ENCODE data around the gene GLCCI1.
"Not testable (repeated sequence)": the region's sequence is repeated elsewhere in the genome, so short reads cannot be mapped to it uniquely, and the experiment has no call there.

Gene GLCCI1

GRCh38 chr7:7990441-7990761 lies 21.8 kb downstream of the GLCCI1 start:
- DNase-seq: no peak

DNA sequence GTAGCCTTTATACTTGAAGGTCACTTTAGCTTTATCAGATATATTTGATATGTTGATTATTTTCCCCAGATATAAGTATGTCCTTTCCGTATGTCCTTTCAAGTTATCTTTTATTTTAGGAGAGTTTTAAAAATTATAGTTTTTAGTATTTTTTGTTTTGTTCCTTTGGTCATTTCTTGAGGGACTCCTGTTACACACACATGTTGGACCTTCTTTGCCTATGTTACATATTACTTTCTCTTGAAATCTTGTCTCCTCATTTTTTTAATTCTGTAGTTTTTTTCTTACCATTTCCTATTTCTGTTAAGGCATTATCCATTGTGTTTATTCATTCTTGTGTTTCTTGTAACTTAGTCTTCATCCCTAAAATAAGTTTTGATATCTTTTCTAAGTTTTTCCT lies 23.9 kb downstream of the GLCCI1 start:
- DNase-seq: no peak

DNA sequence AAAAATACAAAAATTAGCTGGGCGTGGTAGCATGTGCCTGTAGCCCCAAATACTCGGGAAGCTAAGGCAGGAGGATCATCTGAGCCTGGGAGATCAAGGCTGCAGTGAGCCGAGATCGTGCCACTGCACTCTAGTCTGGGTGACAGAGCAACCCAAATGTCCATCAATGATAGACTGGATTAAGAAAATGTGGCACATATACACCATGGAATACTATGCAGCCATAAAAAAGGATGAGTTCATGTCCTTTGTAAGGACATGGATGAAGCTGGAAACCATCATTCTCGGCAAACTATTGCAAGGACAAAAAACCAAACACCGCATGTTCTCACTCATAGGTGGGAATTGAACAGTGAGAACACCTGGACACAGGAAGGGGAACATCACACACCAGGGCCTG lies 26.8 kb downstream of the GLCCI1 start:
- DNase-seq: not testable (repeated sequence)

- DNase-seq: no peak
Observed at GRCh38 chr7:7996568-7996967, 28.0 kb downstream of the GLCCI1 start.

DNA sequence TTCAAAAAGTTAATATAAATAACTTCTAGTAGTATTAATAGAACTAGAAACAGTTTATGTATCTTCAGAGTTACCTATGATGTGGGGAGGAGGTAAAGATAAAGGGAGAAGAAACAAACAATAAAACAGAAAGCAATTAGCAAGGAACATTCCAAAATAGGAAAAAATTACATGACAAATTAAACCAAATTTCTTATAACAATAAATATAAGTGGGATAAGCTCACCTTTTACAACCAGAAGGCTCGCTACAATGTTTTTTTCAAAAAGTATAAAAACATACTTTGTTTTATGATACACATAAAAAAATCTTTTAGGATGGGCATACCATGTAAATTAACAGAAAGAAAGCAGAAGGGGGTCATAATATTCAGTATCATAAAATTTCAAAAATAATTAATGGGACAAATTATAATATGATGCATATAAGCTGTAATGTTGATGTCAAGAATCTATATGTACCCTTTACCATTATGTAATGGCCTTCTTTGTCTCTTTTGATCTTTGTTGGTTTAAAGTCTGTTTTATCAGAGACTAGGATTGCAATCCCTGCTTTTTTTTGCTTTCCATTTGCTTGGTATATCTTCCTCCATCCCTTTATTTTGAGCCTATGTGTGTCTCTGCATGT lies 31.8 kb downstream of the GLCCI1 start:
- DNase-seq: no peak

GRCh38 chr7:8003077-8003476 lies 34.5 kb downstream of the GLCCI1 start:
- no peak for DNase-seq

DNA sequence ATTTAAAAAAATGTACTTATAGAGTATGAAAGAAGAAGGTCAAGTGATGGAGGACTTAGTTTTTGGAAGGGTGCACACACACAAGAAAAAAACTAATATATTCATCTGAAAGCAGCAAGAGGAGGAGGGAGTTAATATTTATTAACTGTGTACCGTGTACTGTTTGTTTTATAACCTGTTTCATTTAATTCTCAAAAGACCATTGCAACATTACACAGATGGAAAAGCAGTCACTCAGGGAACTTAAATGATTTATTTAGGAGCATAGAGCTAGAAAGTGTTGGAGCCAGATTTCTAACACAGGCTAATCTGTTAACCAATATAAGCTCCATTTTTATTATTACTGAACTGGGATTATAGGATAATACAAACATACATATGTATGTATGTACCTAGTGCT lies 36.7 kb downstream of the GLCCI1 start:
- DNase-seq: no peak

DNA sequence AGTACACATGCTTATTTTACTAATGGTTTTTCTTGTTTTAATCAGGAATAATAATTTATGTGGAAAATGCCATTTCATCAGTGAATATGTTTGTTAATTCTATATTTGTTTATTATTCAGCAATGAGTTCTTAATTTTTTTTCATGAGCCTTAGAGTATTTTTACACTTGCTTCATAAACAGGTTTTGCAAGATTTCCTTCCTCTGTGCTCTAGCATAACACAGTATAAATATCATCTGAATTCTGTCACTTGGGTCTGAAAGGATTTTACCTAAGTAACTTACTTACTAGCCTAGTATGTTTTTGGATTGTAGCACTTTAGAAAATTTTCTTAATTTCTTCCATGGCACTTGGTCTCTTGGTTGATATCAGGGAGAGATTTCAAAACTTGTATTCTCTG lies 45.8 kb downstream of the GLCCI1 start:
- DNase-seq: no peak

DNA sequence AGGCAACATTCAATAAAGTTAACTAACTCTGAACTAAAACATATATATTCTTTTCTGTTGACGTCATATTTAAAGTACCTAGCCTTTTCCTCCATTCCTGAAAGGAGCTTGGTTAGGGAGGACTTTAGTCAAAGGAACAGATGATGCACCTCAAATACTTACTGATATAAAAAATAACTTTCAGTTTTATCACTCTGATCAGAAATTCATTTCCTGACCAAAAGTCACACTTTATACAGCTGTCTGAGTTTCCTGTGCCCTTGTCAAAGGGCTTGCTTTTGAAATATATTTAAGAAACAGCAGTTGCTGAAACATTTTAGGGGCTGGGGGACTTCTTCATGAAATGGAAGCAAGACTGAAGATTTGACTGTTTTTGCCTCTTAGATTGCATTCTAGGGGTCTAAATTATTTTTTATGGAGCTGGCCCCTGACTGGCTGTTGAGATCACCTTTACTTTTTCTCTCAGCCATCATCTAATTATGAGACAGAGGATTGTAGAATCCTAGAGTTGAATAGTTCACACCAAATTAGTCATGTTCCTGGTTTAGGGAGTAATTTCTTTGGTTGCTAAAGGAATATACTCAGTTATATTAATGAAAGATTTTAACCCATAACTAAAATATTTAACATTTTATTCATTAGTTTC lies 46.6 kb downstream of the GLCCI1 start:
- DNase-seq: no peak

GRCh38 chr7:8015746-8016120 lies 47.1 kb downstream of the GLCCI1 start:
- no peak for DNase-seq

- no peak for DNase-seq
Observed at GRCh38 chr7:8017423-8017822, 48.8 kb downstream of the GLCCI1 start.

GRCh38 chr7:8018961-8019360 lies 50.4 kb downstream of the GLCCI1 start:
- DNase-seq: no peak

GRCh38 chr7:8022628-8023027 lies 54.0 kb downstream of the GLCCI1 start:
- DNase-seq: no peak

DNA sequence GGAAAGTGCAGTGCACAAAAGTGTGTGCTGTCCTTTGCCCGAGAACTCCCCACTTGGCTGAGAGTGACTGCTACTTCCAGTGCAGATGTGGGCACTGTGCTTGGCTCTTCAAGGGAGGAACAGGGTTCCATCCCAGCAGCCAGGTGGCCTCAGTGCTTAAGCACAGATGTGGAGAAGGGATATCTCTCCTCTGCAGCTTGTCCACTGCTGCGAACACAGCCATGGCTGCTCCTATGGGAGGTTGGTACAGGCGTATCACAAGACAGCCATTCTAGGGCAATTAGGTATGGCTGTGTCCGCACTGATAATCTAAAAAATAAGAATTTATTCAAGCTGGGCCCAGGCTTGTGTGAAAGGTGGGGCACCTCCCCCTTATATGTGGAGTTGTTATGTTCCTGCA lies 66.6 kb downstream of the GLCCI1 start:
- DNase-seq: no peak

GRCh38 chr7:8035647-8036518 lies 67.3 kb downstream of the GLCCI1 start:
- DNase-seq: no peak

- DNase-seq: no peak
Observed at GRCh38 chr7:8037151-8037550, 68.6 kb downstream of the GLCCI1 start.

- no peak for DNase-seq
Observed at GRCh38 chr7:8040768-8041369, 72.3 kb downstream of the GLCCI1 start.

- DNase-seq: no peak
Observed at GRCh38 chr7:8042796-8043535, 74.4 kb downstream of the GLCCI1 start.

DNA sequence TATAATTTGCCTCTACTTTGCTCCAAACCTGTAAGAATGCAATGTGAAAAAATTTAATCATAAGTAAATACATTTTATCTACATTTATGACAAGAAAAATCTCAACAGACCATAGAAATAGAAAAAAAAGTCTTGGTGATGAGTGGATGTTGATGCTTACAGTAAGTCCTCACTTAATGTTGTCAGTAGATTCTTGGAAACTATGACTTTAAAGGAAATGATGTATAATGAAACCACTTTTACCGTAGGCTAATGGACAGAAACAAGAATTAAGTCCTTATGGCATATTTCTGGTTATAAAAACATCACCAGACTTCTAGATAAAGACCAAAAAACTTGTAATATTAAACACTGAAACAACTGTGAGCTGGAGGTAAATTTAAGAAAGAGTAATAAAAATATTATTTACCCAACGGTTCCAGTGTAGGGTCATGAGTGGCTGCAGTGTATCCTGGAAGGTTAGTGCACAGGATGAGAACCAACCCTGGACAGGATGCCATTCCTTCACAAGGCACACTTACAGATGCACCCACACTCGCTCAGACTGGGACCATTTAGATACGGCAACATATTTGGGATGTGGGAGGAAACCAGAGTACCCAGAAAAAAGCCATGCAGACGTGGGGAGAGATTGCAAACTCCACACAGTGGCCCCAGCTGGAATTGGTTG lies 76.3 kb downstream of the GLCCI1 start:
- no peak for DNase-seq

GRCh38 chr7:8048067-8048466 lies 79.5 kb downstream of the GLCCI1 start:
- DNase-seq: not testable (repeated sequence)

DNA sequence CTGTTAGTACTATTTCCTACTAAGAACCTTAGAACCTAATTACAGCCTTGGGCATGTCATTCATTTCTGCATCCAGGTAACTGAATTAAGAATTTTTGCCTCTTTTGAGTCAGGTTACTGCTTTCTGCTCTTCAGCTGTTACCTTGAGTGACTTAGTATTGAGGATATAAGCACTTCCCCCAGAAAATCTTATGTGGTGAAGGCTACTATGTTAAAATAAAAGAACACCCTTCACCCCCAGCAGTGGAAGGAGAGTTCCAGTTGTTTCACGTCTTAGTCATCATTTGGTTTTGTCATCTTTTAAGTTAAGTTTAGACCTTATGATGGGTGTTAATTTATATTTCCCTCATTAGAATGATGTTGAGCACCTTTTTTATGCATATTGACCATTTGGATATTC lies 82.8 kb downstream of the GLCCI1 start:
- no peak for DNase-seq

GRCh38 chr7:8051998-8052397 lies 83.4 kb downstream of the GLCCI1 start:
- no peak for DNase-seq

DNA sequence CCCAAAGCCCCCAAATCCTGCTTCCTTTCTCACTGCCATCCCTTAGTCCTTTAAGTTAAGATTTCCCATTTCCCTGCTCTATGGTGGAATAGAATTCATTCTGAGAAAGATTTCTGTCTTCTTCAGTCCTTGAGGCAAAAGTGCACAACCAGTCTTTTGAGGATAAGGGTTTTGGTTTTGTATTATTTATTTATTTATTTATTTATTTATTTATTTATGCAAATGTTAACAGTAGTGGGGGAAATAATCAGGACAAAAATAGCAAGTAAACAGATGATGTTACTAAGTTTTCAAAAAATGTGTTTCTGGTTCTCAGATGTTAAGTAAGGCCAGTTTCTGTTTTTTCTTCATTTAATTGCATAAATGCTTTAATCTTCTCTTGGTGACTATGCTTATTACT lies 84.2 kb downstream of the GLCCI1 start:
- DNase-seq: no peak
